Esophagus squamous epithelium (tissue), 5 donors: Measurements from ENCODE around the gene FAM32A. TPM values are rescaled to one million over a fixed set of nuclear protein-coding genes. Genes with fewer than 3 reads are reported as not detected.

Experiments
- DNase-seq: peaks from one replicate; lab custom pipeline; 2025; lab: John Stamatoyannopoulos, UW
- H3K27ac ChIP-seq, 4 donors: fragments of 200-600 bp; sonication (generic); one replicate each; pipeline ENCODE4 v1.5.1; 2016 to 2019; ENCODE audit warnings: mild to moderate bottlenecking in 1 of 4
- H3K27me3 ChIP-seq, 4 donors: fragments of 200-600 bp; sonication (generic); 1 replicate in 3 of 4; 2 replicates in 1 of 4; pipeline versions ENCODE4 v1.5.1 to v1.6.0; 2017 to 2021; ENCODE audit warnings: antibody characterized with exemption in 1 of 4
- H3K36me3 ChIP-seq, 3 donors: fragments of 200-600 bp; sonication (generic); one replicate each; pipeline ENCODE4 v1.5.1; 2016 to 2019
- H3K4me1 ChIP-seq, 3 donors: fragments of 200-600 bp; sonication (generic); one replicate each; pipeline ENCODE4 v1.5.1; 2017 to 2019
- H3K4me3 ChIP-seq, 4 donors: fragments of 200-600 bp; sonication (generic); 1 replicate in 3 of 4; 2 replicates in 1 of 4; pipeline ENCODE4 v1.5.1; 2016 to 2019; ENCODE audit warnings: mild to moderate bottlenecking in 2 of 4, moderate library complexity in 1 of 4
- H3K9me3 ChIP-seq, 3 donors: fragments of 200-600 bp; sonication (generic); one replicate each; pipeline ENCODE4 v1.5.1; 2016 to 2019
- POLR2A ChIP-seq, 4 donors: fragments of 450-650 bp; IDR thresholded peaks; one replicate each; pipeline ENCODE4 v1.6.1; 2017; ENCODE audit warnings: antibody characterized with exemption in 4 of 4, mild to moderate bottlenecking in 4 of 4, moderate library complexity in 3 of 4
- WGBS, 2 donors: methylation state at CpG; one replicate each; pipeline ENCODE4 v1.1.5; 2018; 5-methylcytosine and 5-hydroxymethylcytosine counted together
- intact Hi-C: fragments of 100-400 bp; cut with DNase I; formaldehyde crosslinking; loops from one replicate; pipeline ENCODE4 v1.15.0; 2022
- small RNA-seq, 4 donors: library from RNA; depleted of rRNA; stranded (forward); fragments of <200 nt; gene quantifications; one replicate each; pipeline ENCODE3, GENCODE V24; 2016
- total RNA-seq, 4 donors: library from RNA; depleted of rRNA; stranded (reverse); fragments of >200 nt; gene quantifications; one replicate each; pipeline ENCODE4 v1.1.0, GENCODE V29; 2016
- TF ChIP-seq, protein P1 (sequence below), 6 experiments: fragments of 450-650 bp in 4 of 6; fragments of 200-600 bp in 2 of 6; sonication (generic) in 2 of 6; IDR thresholded peaks; one replicate each; pipeline ENCODE4 v1.5.1; 2016 to 2019; ENCODE audit warnings: antibody characterized with exemption in 6 of 6, mild to moderate bottlenecking in 4 of 6, moderate library complexity in 4 of 6
- donor health status: DM: yes; HTN: yes; CAD: no.

The FAM32A gene
- total RNA-seq, 4 donors from 2014 or later: 53.5 to 97.4 (median 70.8) TPM

DNA sequence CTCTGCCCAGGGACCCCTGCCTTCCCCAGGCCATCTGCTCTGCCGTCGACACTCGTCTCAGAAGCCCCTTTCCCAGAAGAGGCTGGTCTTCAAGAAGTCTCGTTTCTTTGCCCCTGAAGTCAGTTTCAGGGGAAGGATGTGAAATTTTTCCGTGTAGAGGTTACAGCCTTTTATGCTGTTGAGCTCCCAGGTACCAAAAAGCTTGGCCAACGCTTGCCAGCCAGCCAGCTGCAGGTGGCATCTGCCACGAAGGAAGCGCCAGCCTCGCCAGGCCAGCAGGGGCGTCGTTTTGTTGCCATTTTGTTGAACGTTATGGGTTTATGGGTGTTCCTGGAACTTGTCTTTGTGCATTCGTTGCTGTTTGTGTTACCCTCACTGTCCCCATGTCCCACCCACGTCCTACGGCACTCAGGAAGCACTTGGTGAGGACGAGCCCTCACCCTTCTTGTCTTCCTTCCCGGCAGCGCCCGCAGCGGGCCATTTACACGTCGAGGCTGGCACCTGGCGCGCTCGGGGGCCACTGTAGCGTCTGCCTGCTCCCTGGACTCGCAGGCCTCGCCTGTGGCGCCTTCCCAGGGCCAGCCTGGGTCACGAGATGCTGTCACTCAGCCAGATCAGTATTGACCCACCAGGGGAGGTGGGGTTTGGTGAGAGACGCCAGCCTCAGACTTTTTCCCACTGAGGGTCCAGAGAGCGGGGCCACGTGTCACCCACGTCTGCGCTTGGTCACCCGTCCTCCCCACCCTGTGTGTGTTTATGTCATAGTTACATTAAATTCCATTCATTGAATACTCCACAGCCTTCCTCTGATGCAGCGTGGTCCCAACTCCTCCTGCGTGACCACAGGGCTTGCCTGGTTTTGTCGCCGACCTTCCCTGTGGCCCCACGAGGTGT, 49.6 kb downstream of the FAM32A start:
- Histone ChIP-seq H3K4me1 (no peaks in the 10 kb centered on the region), H3K4me3 (no peak overlapping the region), H3K27ac (no peak overlapping the region), H3K9me3 (no peaks in the 10 kb centered on the region), H3K27me3 (no peaks in the 10 kb centered on the region), H3K36me3 (peaks cover 6 to 68% (median 23%) of the 10 kb centered on the region in 3 donors)
- 85 to 96% methylated on average over 14 to 24 of the region's 41 CpGs for WGBS, 2 donors
- no peak for TF ChIP-seq POLR2A (IDR thresholded peaks at IDR 0.05)
- TF ChIP-seq, protein P1, sequence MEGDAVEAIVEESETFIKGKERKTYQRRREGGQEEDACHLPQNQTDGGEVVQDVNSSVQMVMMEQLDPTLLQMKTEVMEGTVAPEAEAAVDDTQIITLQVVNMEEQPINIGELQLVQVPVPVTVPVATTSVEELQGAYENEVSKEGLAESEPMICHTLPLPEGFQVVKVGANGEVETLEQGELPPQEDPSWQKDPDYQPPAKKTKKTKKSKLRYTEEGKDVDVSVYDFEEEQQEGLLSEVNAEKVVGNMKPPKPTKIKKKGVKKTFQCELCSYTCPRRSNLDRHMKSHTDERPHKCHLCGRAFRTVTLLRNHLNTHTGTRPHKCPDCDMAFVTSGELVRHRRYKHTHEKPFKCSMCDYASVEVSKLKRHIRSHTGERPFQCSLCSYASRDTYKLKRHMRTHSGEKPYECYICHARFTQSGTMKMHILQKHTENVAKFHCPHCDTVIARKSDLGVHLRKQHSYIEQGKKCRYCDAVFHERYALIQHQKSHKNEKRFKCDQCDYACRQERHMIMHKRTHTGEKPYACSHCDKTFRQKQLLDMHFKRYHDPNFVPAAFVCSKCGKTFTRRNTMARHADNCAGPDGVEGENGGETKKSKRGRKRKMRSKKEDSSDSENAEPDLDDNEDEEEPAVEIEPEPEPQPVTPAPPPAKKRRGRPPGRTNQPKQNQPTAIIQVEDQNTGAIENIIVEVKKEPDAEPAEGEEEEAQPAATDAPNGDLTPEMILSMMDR (IDR thresholded peaks at IDR 0.05): no peak
- DNase-seq: no peak
- intact Hi-C loops: no loop called here

- no peak for TF ChIP-seq POLR2A (IDR thresholded peaks at IDR 0.05)
- TF ChIP-seq, protein P1 (IDR thresholded peaks at IDR 0.05): no peak
Observed at GRCh38 chr19:16235811-16236652, 50.8 kb downstream of the FAM32A start.

More at GRCh38 chr19:16235811-16236652, 50.8 kb downstream of the FAM32A start:
- intact Hi-C loops: no loop called here
- Histone ChIP-seq H3K36me3 (peaks cover 4 to 56% (median 23%) of the 10 kb centered on the region in 3 donors), H3K4me3 (no peak overlapping the region), H3K27ac (no peak overlapping the region), H3K27me3 (no peaks in the 10 kb centered on the region), H3K4me1 (no peaks in the 10 kb centered on the region), H3K9me3 (no peaks in the 10 kb centered on the region)
- DNase-seq: no peak
- WGBS, 2 donors: 81 to 87% methylated on average over 13 to 18 of the region's 21 CpGs

Small RNA genes lying within 50 kb of the gene (small RNA-seq; reads per million reads assigned to genes)
- 0 reads per million in 4 donors for gene RF00017

Other genes starting within 250 kb of the FAM32A start
- not detected for gene OR10H4, start 236.4 kb upstream of the FAM32A start, total RNA-seq
- 100 to 1,000 TPM; 307 to 577 (median 369) TPM for gene TPM4, start 108.9 kb upstream of the FAM32A start, total RNA-seq
- gene RAB8A, start 73.5 kb upstream of the FAM32A start, total RNA-seq: 10 to 100 TPM; 39.5 to 70.9 (median 46.4) TPM
- 1 to 10 TPM in 1 of 4 donors, under 1 TPM in 2, not detected in 1; 0.31 to 1.1 (median 0.41) TPM for gene HSH2D, start 41.7 kb upstream of the FAM32A start, total RNA-seq
- gene CIB3, start 11.9 kb upstream of the FAM32A start, total RNA-seq: not detected
- 10 to 100 TPM; 39.3 to 64.6 (median 46.8) TPM for gene AP1M1, start 12.5 kb downstream of the FAM32A start, total RNA-seq
- gene KLF2, start 139.4 kb downstream of the FAM32A start, total RNA-seq: 10 to 100 TPM in 1 of 4 donors, 1 to 10 TPM in 3; 4.2 to 11.4 (median 8.0) TPM